ENCODE data around the gene HSF2. TPM values are rescaled to one million over a fixed set of nuclear protein-coding genes. Genes with fewer than 3 reads are reported as not detected.

The HSF2 gene
- total and polyA plus RNA-seq, 10 of the 15 experiments (the other 5 are each of a cell fraction or from before 2014, with no cell fraction given): 9.5 to 38.3 (median 16.8) TPM

DNA sequence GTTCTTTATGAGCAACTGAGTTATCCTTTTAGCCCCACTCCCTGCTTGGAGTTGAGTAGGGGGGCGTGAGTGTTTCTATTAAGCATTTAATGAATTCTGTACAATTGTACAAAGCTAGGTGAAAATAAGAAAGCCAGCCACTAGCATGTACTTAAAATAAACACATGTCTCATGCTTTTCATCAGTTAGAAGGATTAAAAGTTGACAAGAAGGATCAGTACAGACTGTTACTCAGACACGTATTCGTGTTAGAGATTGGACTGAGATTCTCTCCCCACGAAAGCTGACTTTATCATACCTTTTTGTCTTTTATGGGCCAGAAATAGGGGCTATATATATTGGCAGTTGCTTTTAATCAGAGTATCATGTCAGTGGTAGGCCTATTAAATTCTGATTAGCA lies 1.7 kb downstream of the HSF2 start (continued):
- TF ChIP-seq RB1 (IDR thresholded peaks at IDR 0.05; ENCODE audit: borderline replicate concordance) (no peak), ZNF207 (IDR thresholded peaks at IDR 0.05; ENCODE audit: borderline replicate concordance) (no peak), ATF7 (IDR thresholded peaks at IDR 0.05; ENCODE audit: low read depth) (no peak), JUND (IDR thresholded peaks at IDR 0.05; ENCODE audit: low read depth, low read length) (no peak)
- TF ChIP-seq, protein P1, sequence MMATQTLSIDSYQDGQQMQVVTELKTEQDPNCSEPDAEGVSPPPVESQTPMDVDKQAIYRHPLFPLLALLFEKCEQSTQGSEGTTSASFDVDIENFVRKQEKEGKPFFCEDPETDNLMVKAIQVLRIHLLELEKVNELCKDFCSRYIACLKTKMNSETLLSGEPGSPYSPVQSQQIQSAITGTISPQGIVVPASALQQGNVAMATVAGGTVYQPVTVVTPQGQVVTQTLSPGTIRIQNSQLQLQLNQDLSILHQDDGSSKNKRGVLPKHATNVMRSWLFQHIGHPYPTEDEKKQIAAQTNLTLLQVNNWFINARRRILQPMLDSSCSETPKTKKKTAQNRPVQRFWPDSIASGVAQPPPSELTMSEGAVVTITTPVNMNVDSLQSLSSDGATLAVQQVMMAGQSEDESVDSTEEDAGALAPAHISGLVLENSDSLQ (IDR thresholded peaks at IDR 0.05): no peak

GRCh38 chr6:122404444-122404843 lies 5.0 kb downstream of the HSF2 start:
- Histone ChIP-seq H3K4me1 (ENCODE audit: control insufficient read depth, insufficient read depth, low read length) (no peaks in the 10 kb centered on the region; the same call in 1 of the 2 replicates), H3K9me3 (replicated peaks; ENCODE audit: control insufficient read depth, insufficient read depth, low read length) (no peaks in the 10 kb centered on the region), H3K4me3 (no peak overlapping the region), H3K9ac (ENCODE audit: control insufficient read depth, insufficient read depth, low read length) (no peak overlapping the region), H4K20me1 (ENCODE audit: control insufficient read depth, insufficient read depth) (no peaks in the 10 kb centered on the region), H3K27ac (ENCODE audit: control insufficient read depth, insufficient read depth) (no peak overlapping the region), H3K79me2 (ENCODE audit: control insufficient read depth, insufficient read depth, low read length) (peaks cover 47% of the 10 kb centered on the region), H3K36me3 (ENCODE audit: control insufficient read depth in 2 of 2, insufficient read depth in 2 of 2, low read length in 1 of 2) (no peaks in the 10 kb centered on the region; a peak in 1 of 4 replicates), H3K4me2 (ENCODE audit: control insufficient read depth, insufficient read depth) (no peak overlapping the region), H3K27me3 (replicated peaks in 1 of 2; ENCODE audit: control insufficient read depth in 2 of 2, insufficient read depth in 2 of 2, low read length in 1 of 2) (no peaks in the 10 kb centered on the region), H2AFZ (ENCODE audit: control insufficient read depth, low read depth, low read length) (no peak overlapping the region)
- DNase-seq (ENCODE audit: low read depth, low spot score) (no peak), ATAC-seq (no peak), FAIRE-seq (no peak)
- BruUV-seq (replicated peaks): no TSS peak
- intact Hi-C loops (cut with micrococcal nuclease; ENCODE audit: unreplicated experiment) (no loop called here), in situ Hi-C loops (cut with MboI) (no loop called here)
- SMC1A ChIA-PET (ENCODE audit: uncharacterized antibody, unreplicated experiment): interaction anchor here (1.0 to 1.6 kb wide), 4 partner anchors 8 to 126 kb away, joined by 3 to 7 read pairs (median 3); no protein-coding TSS in a partner anchor
- 97% methylated on average over 2 of the region's 2 CpGs for WGBS (ENCODE audit: insufficient coverage, insufficient replicate concordance, low lambda C conversion rate, missing lambda C conversion rate)
- TF ChIP-seq NR2F1 (conservative IDR thresholded peaks at IDR 0.05) (no peak), CBX5 (IDR thresholded peaks at IDR 0.05; ENCODE audit: low read depth) (no peak), CREB1 (IDR thresholded peaks at IDR 0.05; ENCODE audit: low read depth) (no peak), GABPA (IDR thresholded peaks at IDR 0.05; ENCODE audit: low read depth) (no peak), ZNF592 (IDR thresholded peaks at IDR 0.05) (no peak), POLR2A (IDR thresholded peaks at IDR 0.05; ENCODE audit: low read depth, low read length) (no peak), HDAC2 (IDR thresholded peaks at IDR 0.05) (no peak)
- TF ChIP-seq, protein P2, sequence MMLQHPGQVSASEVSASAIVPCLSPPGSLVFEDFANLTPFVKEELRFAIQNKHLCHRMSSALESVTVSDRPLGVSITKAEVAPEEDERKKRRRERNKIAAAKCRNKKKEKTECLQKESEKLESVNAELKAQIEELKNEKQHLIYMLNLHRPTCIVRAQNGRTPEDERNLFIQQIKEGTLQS (IDR thresholded peaks at IDR 0.05; ENCODE audit: borderline replicate concordance, extremely low read depth, low read depth, low read length): no peak
- TF ChIP-seq, protein P3, sequence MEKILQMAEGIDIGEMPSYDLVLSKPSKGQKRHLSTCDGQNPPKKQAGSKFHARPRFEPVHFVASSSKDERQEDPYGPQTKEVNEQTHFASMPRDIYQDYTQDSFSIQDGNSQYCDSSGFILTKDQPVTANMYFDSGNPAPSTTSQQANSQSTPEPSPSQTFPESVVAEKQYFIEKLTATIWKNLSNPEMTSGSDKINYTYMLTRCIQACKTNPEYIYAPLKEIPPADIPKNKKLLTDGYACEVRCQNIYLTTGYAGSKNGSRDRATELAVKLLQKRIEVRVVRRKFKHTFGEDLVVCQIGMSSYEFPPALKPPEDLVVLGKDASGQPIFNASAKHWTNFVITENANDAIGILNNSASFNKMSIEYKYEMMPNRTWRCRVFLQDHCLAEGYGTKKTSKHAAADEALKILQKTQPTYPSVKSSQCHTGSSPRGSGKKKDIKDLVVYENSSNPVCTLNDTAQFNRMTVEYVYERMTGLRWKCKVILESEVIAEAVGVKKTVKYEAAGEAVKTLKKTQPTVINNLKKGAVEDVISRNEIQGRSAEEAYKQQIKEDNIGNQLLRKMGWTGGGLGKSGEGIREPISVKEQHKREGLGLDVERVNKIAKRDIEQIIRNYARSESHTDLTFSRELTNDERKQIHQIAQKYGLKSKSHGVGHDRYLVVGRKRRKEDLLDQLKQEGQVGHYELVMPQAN (conservative IDR thresholded peaks at IDR 0.05): no peak
- TF ChIP-seq, protein P4, sequence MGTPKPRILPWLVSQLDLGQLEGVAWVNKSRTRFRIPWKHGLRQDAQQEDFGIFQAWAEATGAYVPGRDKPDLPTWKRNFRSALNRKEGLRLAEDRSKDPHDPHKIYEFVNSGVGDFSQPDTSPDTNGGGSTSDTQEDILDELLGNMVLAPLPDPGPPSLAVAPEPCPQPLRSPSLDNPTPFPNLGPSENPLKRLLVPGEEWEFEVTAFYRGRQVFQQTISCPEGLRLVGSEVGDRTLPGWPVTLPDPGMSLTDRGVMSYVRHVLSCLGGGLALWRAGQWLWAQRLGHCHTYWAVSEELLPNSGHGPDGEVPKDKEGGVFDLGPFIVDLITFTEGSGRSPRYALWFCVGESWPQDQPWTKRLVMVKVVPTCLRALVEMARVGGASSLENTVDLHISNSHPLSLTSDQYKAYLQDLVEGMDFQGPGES (IDR thresholded peaks at IDR 0.05): no peak
- POLR2A ChIA-PET: no interaction called here
- RAD21 ChIA-PET (ENCODE audit: unreplicated experiment): no interaction called here
- CTCF ChIA-PET: interaction anchor here (1.6 kb wide), 1 partner anchor 126 kb away, joined by 8 read pairs; no protein-coding TSS in a partner anchor
